ENCODE data around the gene SH3YL1.

DNA sequence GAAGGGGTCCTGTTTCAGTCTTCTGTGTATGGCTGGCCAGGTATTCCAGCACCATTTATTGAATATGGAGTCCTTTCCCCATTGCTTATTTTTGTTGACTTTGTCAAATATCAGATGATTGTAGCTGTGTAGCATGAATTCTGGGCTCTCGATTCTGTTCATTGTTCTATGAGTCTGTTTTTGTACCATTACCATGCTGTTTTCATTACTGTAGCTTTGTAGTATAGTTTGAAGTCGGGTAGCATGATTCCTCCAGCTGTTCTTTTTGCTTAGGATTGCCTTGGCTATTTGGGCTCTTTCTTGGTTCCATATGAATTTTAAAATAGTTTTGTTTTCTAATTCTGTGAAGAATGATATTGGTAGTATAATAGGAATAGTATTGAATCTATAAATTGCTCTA lies 6.0 kb downstream of the SH3YL1 start:
- TF ChIP-seq POLR2AphosphoS5 (IDR thresholded peaks at IDR 0.05; ENCODE audit: borderline replicate concordance, low read depth, low read length) = no peak
- no peak for TF ChIP-seq EZH2 (IDR thresholded peaks at IDR 0.05)
- TF ChIP-seq FOXP2 (optimal IDR thresholded peaks at IDR 0.05; ENCODE audit: control extremely low read depth, extremely low read length, insufficient read depth) = no peak
